HG03280 (cell line): ENCODE results near the gene NADSYN1.
"Not testable (repeated sequence)": the region's sequence is repeated elsewhere in the genome, so short reads cannot be mapped to it uniquely, and the experiment has no call there.

ENCODE experiments used
- ATAC-seq: cut with Tn5 transposase; IDR thresholded peaks from one replicate; pipeline ENCODE4 v1.9.1; 2021; ENCODE audit warnings: mild to moderate bottlenecking, moderate library complexity; ENCODE audit not compliant: unreplicated experiment

NADSYN1 gene

DNA sequence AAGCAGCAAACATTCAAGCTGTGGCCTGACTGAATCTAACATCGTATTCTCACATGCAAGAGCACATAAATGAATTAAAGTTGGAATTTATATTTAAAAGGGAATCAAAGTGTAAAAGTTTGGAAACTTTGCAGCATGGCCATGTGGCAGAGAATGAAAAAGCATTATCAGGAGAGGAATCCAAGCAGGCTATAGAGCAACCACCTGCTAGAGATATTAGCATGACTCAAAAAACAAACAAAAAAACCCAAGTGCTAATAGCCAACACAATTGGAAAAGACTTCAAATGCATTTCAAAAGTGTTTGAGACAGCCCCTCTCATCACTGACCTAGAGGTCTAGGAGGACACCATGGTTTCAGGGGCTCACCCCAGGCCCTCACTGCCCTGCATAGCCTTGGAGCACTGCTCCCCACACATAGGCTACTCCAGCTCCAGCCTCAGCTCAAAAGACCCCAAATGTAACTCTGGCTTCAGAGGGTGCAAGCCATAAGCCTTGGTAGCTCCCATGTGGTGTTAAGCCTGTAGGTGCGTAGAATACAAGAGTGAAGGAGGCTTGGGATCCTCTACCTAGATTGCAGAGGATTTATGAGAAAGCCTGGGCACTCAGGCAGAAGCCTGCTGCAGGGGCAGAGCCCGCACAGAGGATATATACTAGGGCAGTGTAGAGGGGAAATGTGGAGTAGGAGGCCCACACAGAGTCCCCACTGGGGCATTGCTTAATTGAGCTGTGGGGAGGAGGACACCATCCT is 72.4 kb downstream of the NADSYN1 start:
- ATAC-seq = no peak

DNA sequence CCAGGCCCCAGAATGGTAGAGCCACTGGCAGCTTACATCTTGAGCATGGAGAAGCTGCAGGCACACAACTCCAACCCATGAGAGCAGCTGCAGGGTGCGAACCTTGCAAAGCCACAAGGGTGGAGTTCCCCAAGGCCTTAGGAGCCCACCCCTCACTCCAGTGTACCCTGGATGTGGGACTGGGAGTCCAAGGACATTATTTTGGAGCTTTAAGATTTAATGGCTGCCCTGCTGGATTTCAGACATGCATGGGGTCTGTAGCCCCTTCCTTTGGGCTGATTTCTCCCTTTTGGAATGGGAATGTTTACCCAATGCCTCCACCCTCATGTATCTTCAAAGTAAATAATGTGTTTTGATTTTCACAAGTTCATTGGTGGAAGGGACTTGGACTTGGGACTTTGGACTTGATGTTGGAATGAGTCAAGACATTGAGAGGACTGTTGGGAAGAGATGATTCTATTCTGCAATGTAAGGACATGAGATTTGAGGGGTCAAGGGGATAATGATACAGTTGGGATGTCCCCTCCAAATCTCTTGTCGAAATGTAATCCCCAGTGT is 73.0 kb downstream of the NADSYN1 start:
- no peak for ATAC-seq

DNA sequence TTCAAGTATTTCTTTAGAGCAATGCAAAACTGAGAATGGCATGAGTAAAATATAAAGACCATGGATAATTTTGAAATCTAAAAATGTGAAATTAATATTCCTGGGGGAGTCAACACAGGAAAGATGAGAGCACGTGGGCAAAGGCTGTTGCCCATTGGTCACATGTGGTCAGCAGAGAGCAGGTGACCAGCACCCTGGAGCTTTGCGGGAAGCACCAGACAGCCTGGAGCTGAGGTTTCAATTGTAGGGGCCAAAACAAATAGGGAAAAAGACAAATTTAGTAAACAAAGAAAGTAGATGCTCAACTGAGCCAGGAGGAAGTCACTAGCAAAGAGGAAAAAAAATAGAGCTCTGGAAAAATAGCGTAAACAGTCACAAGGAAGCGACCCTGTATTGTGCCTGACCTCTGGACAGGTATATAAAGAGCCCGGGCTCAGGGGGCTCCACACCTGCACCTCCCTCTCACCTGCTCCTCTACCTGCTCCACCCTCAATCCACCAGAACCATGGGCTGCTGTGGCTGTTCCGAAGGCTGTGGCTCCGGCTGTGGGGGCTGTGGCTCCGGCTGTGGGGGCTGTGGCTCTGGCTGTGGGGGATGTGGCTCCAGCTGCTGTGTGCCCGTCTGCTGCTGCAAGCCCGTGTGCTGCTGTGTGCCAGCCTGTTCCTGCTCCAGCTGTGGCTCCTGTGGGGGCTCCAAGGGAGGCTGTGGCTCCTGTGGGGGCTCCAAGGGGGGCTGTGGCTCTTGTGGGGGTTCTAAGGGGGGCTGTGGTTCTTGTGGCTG is 74.0 kb downstream of the NADSYN1 start, which contains the start of gene KRTAP5-7:
KRTAP5-7 (plus strand) TSS at position 472 of the 780 bp plus-strand sequence; CDS start at position 506, 34 bp downstream.
- ATAC-seq = not testable (repeated sequence)

DNA sequence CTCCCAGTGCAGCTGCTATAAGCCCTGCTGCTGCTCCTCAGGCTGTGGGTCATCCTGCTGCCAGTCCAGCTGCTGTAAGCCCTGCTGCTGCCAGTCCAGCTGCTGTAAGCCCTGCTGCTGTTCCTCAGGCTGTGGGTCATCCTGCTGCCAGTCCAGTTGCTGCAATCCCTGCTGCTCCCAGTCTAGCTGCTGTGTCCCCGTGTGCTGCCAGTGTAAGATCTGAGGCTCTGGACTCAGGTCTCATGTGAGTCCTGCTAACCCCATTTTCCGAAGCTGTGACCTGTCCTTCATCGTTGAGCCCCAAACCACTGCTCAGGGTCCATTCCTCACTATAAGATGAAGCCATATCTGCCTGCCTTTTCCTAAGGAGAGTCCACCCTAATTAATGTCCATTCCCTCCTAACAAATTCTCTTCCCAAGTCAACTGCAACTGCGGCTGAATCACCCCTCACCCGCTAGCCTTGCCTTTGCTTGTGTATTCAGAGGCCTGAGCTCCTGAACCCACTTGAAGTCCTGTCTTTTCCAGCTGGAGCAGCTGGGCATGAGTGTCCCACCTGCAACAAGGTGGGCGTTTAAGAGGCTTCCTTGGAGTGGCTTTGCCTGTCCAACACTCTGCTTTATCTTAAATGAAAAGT is 74.7 kb downstream of the NADSYN1 start:
- no peak for ATAC-seq

DNA sequence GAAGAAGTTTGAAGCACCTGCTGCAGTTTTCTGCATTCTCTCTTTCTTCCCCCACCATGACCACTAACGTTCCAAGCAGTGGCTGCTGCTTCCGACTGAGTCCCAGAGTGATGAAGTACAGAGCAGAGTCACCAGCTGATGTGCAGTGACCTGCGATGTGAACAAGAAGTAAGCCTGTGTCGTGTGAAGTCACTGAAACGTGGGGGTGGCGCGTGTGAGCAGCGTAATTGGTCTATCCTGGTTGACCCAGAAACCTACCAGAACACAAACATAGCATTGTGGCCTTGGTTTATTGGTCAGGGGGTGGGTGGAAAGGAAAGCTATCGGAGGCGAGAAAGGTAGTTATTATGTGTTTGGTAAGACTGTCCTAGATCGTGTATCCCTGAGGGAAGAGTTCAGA is 77.6 kb downstream of the NADSYN1 start:
- no peak for ATAC-seq

DNA sequence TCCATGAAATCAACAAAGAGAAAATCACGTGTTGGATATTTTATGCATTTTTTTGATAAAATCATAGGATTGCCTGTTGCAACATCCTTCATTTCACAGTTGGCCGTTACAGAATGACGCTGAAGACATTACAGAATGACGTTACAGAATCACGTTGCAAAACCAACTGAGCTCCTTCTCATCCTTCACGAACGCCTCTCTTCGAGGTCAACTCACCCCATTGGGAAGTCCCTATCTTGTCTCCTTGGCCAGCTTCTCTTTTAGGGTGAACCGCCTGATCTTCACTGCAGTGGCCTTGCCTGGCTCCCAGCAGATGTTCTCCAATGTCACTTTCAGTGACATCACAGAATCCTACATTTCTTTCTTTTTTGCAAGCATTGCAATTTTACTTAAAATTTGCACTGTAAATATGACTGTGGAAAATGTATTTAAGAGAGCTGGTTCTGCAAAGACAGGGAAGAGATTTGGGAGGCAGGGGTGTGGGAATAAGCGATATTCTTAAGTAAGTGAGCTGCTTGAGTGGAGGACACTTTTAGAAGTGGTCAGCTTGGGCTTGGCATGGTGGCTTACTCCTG is 79.1 kb downstream of the NADSYN1 start:
- no peak for ATAC-seq

DNA sequence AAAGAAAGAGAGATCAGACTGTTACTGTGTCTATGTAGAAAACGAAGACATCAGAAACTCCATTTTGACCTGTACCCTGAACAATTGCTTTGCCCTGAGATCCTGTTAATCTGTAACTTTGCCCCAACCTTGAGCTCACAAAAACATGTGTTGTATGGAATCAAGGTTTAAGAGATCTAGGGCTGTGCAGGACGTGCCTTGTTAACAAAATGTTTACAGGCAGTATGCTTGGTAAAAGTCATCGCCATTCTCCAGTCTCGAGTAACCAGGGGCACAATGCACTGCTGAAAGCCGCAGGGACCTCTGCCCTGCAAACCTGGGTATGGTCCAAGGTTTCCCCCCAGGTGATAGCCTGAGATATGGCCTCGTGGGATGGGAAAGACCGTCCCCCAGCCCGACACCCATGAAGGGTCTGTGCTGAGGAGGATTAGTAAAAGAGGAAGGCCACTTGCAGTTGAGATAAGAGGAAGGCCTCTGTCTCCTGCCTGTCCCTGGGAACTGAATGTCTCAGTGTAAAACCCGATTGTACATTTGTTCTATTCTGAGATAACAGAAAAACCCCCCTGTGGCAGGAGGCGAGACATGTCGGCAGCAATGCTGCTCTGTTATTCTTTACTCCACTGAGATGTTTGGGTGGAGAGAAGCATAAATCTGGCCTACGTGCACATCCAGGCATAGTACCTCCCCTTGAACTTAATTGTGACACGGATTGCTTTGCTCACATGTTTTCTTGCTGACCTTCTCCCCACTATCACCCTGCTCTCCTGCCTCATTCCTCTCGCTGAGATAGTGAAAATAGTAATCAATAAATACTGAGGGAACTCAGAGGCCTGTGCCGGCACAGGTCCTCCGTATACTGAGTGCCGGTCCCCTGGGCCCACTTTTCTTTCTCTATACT is 82.0 kb downstream of the NADSYN1 start:
- not testable (repeated sequence) for ATAC-seq

DNA sequence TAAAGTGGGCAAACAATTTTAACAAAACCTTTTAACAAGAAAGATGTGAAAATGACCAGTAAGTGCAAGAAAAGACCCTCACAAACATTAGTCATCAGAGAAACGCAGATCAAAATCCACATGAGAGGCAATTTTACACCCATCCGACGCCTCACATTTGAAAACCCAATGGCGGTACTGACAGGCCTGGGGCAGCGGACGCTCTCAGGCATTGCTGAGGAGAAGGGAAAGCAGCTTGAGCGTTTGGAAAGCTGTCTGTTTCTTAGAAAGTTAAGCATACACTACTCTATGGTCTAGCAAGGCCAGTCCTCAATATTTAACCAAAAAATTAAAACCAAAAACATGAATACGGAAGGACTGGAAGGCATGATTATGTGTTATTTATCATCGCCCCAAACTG is 82.8 kb downstream of the NADSYN1 start:
- ATAC-seq = no peak

DNA sequence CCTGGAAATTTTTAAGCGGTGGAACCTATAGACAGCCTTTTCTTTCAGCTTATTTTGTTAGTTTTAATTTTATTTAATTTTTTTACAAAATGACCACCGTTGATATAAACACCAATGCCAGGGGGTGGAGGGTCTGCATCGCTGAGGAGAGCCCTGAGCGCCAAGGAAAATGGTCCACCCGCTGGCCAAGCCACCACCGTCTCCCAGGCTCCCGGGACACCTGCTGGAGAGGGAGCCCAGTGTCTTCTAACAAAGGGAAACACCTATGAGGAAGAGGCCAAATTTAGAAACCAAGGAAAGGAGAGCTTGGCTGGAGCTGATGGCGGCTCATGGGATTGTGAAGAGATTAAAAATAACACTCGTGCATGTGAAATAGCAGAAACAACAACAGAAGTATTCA is 84.5 kb downstream of the NADSYN1 start:
- ATAC-seq = no peak

DNA sequence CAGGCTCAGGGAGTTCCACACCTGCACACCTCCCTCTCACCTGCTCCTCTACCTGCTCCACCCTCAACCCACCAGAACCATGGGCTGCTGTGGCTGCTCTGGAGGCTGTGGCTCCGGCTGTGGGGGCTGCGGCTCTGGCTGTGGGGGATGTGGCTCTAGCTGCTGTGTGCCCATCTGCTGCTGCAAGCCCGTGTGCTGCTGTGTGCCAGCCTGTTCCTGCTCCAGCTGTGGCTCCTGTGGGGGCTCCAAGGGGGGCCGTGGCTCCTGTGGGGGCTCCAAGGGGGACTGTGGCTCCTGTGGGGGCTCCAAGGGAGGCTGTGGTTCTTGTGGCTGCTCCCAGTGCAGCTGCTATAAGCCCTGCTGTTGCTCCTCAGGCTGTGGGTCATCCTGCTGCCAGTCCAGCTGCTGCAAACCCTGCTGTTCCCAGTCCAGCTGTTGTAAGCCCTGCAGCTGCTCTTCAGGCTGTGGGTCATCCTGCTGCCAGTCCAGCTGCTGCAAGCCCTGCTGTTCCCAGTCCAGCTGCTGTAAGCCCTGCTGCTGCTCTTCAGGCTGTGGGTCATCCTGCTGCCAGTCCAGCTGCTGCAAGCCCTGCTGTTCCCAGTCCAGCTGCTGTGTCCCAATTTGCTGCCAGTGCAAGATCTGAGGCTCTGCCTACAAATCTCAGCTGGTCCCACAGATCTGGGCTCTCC is 85.1 kb downstream of the NADSYN1 start, which contains the start of gene KRTAP5-8:
KRTAP5-8 (plus strand) TSS at position 49 of the 689 bp plus-strand sequence; CDS start at position 80, 31 bp downstream.
- ATAC-seq = not testable (repeated sequence)

DNA sequence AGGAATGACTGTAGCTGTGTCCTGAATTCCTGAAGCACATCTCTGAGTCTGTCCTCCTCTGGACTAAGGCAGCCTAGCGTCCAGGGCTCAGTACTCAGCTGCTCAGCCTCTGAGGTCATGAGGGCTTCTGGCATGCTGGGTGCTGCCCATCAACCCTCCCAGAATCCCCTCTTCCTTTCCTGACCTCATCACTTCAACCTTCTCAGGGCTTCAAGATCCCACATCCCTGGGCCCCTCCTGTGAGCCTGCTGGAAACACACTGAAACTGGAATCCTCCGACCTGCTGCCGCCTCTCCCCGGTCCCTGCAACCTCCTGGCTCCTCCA is 85.6 kb downstream of the NADSYN1 start:
- no peak for ATAC-seq

DNA sequence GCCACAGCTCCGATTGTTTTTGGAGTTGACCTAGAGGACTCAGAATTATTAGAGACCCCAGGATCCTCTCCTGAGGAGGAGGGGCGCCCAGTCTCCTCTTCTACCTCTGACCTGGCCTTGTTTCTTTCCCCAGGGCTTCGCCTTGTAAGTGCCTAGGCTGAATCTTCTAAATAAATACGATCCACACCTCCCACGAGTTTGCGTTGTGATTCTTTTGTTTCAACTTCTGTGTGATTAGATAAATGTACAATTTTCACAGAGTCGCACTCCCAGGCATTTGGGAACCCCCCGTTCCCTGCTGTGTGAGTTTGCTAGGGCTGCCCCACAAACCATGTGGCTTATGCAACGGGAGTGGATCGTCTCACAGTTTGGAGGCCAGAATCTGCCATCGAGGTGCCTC is 86.0 kb downstream of the NADSYN1 start:
- ATAC-seq = no peak

DNA sequence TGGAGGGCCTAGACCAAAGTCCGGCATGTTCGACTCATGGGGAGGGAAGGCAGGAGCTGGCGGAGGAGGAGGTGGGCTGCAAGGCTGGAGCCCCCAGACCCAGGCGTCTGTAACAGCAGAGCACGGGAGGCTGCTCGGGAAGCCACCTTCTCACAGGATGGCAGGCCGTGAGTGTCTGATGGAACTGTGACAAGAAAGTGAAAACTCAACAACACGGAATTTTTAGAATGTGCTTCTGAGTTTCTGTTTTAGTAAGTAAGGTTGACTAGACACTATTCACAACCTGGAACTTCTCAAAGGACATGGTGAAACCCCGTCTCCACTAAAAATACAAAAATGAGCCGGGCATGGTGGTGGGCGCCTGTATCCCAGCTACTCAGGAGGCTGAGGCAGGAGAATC is 87.0 kb downstream of the NADSYN1 start:
- not testable (repeated sequence) for ATAC-seq

DNA sequence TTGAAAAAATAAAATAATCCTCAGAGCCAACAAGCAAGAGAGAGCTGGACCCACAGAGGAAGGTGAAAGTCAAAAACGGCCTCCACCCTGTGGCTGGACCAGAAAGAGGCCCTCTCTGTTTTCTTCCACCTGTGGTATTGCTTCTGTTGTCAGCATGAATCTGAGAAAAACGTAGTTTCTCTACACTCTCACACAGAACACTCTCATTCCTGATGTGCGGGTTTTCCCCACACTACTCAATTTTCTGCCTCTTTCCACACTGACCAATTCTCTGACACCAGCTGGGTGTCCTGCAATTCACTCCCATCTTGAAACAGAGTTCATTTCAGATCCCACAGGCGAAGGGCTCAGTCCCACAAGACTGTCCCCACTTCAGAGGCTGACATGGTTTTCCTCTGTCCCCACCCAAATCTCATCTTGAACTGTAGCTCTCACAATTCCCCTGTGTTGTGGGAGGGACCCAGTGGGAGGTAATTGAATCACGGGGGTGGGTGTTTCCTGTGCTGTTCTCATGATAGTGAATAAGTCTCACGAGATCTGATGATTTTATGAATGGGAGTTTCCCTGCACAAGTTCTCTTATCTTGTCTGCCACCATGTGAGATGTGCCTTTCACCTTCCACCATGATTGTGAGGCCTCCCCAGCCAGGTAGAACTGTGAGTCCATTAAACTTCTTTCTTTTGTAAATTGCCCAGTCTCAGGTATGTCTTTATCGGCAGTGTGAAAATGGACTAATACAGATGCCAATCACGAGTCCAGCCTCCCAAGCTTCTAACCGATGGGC is 87.7 kb downstream of the NADSYN1 start:
- not testable (repeated sequence) for ATAC-seq

DNA sequence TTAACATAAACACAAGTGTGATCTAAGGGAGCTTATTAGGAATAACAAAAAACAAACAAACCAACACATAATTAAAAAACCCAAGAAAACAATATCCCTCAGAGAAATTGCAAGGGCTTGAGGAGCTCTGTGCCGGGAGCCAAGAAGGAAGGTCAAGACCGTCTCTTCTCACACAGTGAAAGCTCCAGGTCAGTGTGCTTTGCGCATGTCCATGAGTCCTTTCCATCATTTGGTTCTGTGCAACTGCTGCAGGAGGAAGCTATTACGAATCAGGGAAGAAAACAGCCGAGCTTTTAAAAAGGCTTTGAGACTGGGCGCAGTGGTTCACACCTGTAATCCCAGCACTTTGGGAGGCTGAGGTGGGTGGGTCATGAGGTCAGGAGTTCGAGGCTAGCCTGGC is 89.4 kb downstream of the NADSYN1 start:
- ATAC-seq = no peak

DNA sequence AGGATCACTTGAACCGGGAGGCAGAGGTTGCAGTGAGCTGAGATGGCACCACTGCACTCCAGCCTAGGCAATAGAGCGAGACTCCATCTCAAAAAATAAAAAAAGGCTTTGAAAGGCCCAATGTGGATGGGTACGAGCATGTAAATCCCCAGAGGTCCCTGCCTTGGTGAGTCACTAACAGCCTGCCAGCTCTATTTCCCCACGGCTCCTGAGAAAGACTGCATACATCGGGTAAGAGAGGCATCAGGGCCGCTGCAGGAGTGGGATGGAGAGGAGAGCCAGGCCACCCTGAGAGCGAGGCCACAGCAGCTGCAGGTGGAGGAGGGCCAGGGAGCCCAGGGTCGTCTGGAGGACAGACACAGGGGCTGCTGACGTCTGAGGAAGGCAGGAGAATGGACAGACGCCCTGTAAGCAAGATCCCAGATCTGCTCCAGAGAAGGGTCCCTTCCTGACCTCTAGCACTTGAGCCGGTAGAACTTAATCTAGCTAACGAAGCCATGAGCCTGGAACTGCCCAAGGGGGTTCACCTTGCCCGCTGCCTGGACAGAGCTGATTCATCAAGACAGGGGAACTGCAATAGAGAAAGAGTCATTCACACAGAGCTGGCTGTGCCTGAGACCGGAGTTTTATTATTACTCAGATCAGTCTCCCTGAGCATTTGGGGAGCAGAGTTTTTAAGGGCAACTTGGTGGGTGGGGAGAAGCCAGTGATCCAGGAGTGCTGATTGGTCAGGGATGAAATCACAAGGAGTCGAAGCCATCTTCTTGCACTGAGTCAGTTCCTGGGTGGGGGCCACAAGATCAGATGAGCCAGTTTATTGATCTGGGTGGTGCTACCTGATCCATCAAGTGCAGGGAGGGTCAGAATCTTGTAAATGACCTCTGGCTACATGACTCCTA is 90.1 kb downstream of the NADSYN1 start:
- no peak for ATAC-seq

DNA sequence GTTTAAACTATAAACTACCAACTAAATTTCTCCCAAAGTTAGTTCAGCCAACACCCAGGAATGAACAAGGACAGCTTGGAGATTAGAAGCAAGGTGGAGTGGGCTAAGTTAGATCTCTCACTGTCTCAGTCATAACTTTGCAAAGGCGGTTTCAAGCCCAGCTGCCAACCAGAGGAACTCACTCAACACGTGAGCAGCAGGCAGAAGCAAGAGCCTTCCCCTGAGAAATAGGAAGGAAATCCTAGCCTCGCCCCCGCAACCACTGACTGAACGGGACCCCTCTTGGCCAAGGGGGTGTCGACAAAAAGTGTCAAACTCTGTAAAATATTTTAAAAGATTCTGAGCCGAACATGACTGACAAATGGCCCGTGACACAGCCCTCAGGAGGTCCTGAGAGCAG is 90.9 kb downstream of the NADSYN1 start:
- no peak for ATAC-seq
